HCT116 (cell line): ENCODE data around the gene SLCO2A1. TPM values are rescaled to one million over a fixed set of nuclear protein-coding genes. Genes with fewer than 3 reads are reported as not detected.

Experiments used
- ATAC-seq: fragments of 200-7000 bp; cut with Tn5 transposase; 2 replicates; pipeline ENCODE4 v1.9.1; 2020; ENCODE audit warnings: mild to moderate bottlenecking, moderate library complexity
- BruUV-seq: library from RNA; stranded (reverse); fragments of 400-500 nt; replicated peaks from 2 replicates; lab custom pipeline; 2021; lab: Mats Ljungman, UMichigan
- CTCF ChIA-PET: fragments of 300-600 bp; sonication (Branson Sonifier 250); formaldehyde crosslinking; loops from one replicate; lab custom pipeline; 2021; ENCODE audit warnings: antibody characterized with exemption; lab: Charles Lee
- POLR2A ChIA-PET: fragments of 300-600, 350-600 bp; sonication (Branson Sonifier 250); formaldehyde crosslinking; loops from one replicate; lab custom pipeline; 2021; ENCODE audit warnings: antibody characterized with exemption; lab: Charles Lee
- RAD21 ChIA-PET, 2 experiments: fragments of 300-600 bp; sonication (Branson Sonifier 250); formaldehyde crosslinking; loops; one replicate each; lab custom pipeline; 2023; ENCODE audit warnings: low total read pairs in 2 of 2; ENCODE audit not compliant: uncharacterized antibody in 2 of 2, unreplicated experiment in 2 of 2, low non-redundant PET in 1 of 2; lab: Charles Lee
- DNase-seq: peaks from one replicate; pipeline ENCODE4 v3.0.0-alpha.2; 2010; ENCODE audit warnings: low read depth, low spot score
- H2AFZ ChIP-seq: fragments of 200-600 bp; shearing (Covaris generic), sonication (generic); 2 replicates; pipeline ENCODE4 v1.6.1; 2017; ENCODE audit warnings: low read depth, mixed run types, mixed read lengths, antibody characterized with exemption, low read length; ENCODE audit not compliant: poor library complexity, severe bottlenecking
- H3K27ac ChIP-seq: 2 replicates; pipeline ENCODE4 v1.5.1; 2012; ENCODE audit warnings: low read depth, low read length
- H3K27me3 ChIP-seq: fragments of 200-600 bp; sonication (generic); 2 replicates; pipeline ENCODE4 v1.6.1; 2016; ENCODE audit warnings: mixed run types, low read length, mixed read lengths; ENCODE audit not compliant: insufficient read depth
- H3K36me3 ChIP-seq, 2 experiments: fragments of 200-500 bp in 1 of 2; fragments of 200-600 bp in 1 of 2; sonication (Bioruptor generic) in 1 of 2; sonication (generic) in 1 of 2; 2 replicates each; pipeline versions ENCODE4 v1.5.1 to v1.6.1; 2014 to 2016; ENCODE audit warnings: low read length in 2 of 2, inconsistent platforms in 1 of 2, mixed read lengths in 1 of 2, mixed run types in 1 of 2; ENCODE audit not compliant: insufficient read depth in 2 of 2, control insufficient read depth in 1 of 2
- H3K4me1 ChIP-seq, 2 experiments: fragments of 200-600 bp in 1 of 2; sonication (generic) in 1 of 2; 2 replicates each; pipeline versions ENCODE4 v1.5.1 to v1.6.1; 2012 to 2017; ENCODE audit warnings: low read length in 2 of 2, inconsistent platforms in 1 of 2, mild to moderate bottlenecking in 1 of 2, mixed read lengths in 1 of 2, mixed run types in 1 of 2, moderate library complexity in 1 of 2; ENCODE audit not compliant: insufficient read depth in 2 of 2, control insufficient read depth in 1 of 2
- H3K4me2 ChIP-seq: fragments of 200-600 bp; sonication (generic); 2 replicates; pipeline ENCODE4 v1.6.1; 2017; ENCODE audit warnings: mixed run types, low read length, mixed read lengths
- H3K4me3 ChIP-seq, 2 experiments: fragments of 200-600 bp in 1 of 2; sonication (generic) in 1 of 2; replicated peaks in 1 of 2; 2 replicates each; pipeline ENCODE4 v1.5.1; 2011 to 2016; ENCODE audit warnings: low read length in 2 of 2, control low read depth in 1 of 2, low read depth in 1 of 2, mild to moderate bottlenecking in 1 of 2, mixed read lengths in 1 of 2, mixed run types in 1 of 2
- H3K79me2 ChIP-seq: fragments of 200-600 bp; sonication (generic); 2 replicates; pipeline ENCODE4 v1.6.1; 2017; ENCODE audit warnings: mild to moderate bottlenecking, mixed run types, low read length, moderate library complexity, mixed read lengths; ENCODE audit not compliant: insufficient read depth
- H3K9ac ChIP-seq: fragments of 200-600 bp; sonication (generic); 2 replicates; pipeline ENCODE4 v1.6.1; 2016; ENCODE audit warnings: low read length, mixed read lengths
- H3K9me2 ChIP-seq: fragments of 200-600 bp; sonication (generic), shearing (Covaris generic); 2 replicates; pipeline ENCODE4 v1.6.1; 2017; ENCODE audit warnings: mixed run types, mild to moderate bottlenecking, moderate library complexity; ENCODE audit not compliant: insufficient read depth
- H3K9me3 ChIP-seq, 2 experiments: fragments of 200-500 bp in 1 of 2; fragments of 200-600 bp in 1 of 2; sonication (Bioruptor generic) in 1 of 2; sonication (generic) in 1 of 2; 2 replicates each; pipeline ENCODE4 v1.6.1; 2014 to 2017; ENCODE audit warnings: low read length in 2 of 2, mixed read lengths in 2 of 2, inconsistent platforms in 1 of 2, low read depth in 1 of 2, mild to moderate bottlenecking in 1 of 2, mixed run types in 1 of 2, moderate library complexity in 1 of 2; ENCODE audit not compliant: control insufficient read depth in 1 of 2, insufficient read depth in 1 of 2
- H4K20me1 ChIP-seq: fragments of 200-600 bp; sonication (generic), shearing (Covaris generic); 2 replicates; pipeline ENCODE4 v1.6.1; 2017; ENCODE audit warnings: mixed run types, mild to moderate bottlenecking, moderate library complexity; ENCODE audit not compliant: insufficient read depth
- CEBPB ChIP-seq: IDR thresholded peaks from 2 replicates; pipeline ENCODE4 v1.6.1; 2012; ENCODE audit warnings: low read depth
- EGR1 ChIP-seq: IDR thresholded peaks from 2 replicates; pipeline ENCODE4 v1.6.1; 2012; ENCODE audit warnings: low read depth
- ELF1 ChIP-seq: IDR thresholded peaks from 2 replicates; pipeline ENCODE4 v1.6.1; 2012; ENCODE audit warnings: low read depth, borderline replicate concordance
- EZH2phosphoT487 ChIP-seq: fragments of 200-600 bp; IDR thresholded peaks from 2 replicates; pipeline ENCODE4 v1.6.1; 2018; ENCODE audit warnings: antibody characterized with exemption, borderline replicate concordance
- FOSL1 ChIP-seq: IDR thresholded peaks from 2 replicates; pipeline ENCODE4 v1.6.1; 2012; ENCODE audit warnings: low read depth
- POLR2A ChIP-seq: IDR thresholded peaks from 2 replicates; pipeline ENCODE4 v1.7.0; 2011; ENCODE audit warnings: borderline replicate concordance; ENCODE audit not compliant: insufficient read depth, insufficient read length; ENCODE audit errors: extremely low read depth
- SIN3A ChIP-seq: IDR thresholded peaks from 2 replicates; pipeline ENCODE4 v1.6.1; 2012; ENCODE audit warnings: low read depth
- SP1 ChIP-seq: IDR thresholded peaks from 2 replicates; pipeline ENCODE4 v1.6.1; 2012; ENCODE audit warnings: low read depth
- TCF7L2 ChIP-seq: IDR thresholded peaks from 2 replicates; pipeline ENCODE4 v1.7.0; 2011; ENCODE audit warnings: borderline replicate concordance, inconsistent platforms; ENCODE audit not compliant: insufficient read depth, insufficient read length; ENCODE audit errors: extremely low read depth
- ZNF274 ChIP-seq: fragments of 200-500 bp; sonication (Bioruptor generic); IDR thresholded peaks from 2 replicates; pipeline ENCODE4 v1.6.1; 2014; ENCODE audit warnings: mild to moderate bottlenecking, low read depth, low read length, inconsistent platforms
- intact Hi-C: fragments of 100-400 bp; cut with micrococcal nuclease; formaldehyde crosslinking; loops from 2 replicates; pipeline ENCODE4 v1.10.0; 2022
- total RNA-seq: library from RNA; stranded (reverse); gene quantifications from one replicate; pipeline ENCODE4 v1.2.1, GENCODE V29; 2021; ENCODE audit not compliant: unreplicated experiment
- TF ChIP-seq, protein P1 (sequence below): IDR thresholded peaks from 2 replicates; pipeline ENCODE4 v1.6.1; 2012
- TF ChIP-seq, protein P2 (sequence below): IDR thresholded peaks from 2 replicates; pipeline ENCODE4 v1.6.1; 2011; ENCODE audit warnings: mild to moderate bottlenecking, low read length, moderate library complexity; ENCODE audit not compliant: insufficient replicate concordance; ENCODE audit errors: extremely low read depth

Gene SLCO2A1
- total RNA-seq, 1 experiment from 2014 or later = 0.52 TPM

DNA sequence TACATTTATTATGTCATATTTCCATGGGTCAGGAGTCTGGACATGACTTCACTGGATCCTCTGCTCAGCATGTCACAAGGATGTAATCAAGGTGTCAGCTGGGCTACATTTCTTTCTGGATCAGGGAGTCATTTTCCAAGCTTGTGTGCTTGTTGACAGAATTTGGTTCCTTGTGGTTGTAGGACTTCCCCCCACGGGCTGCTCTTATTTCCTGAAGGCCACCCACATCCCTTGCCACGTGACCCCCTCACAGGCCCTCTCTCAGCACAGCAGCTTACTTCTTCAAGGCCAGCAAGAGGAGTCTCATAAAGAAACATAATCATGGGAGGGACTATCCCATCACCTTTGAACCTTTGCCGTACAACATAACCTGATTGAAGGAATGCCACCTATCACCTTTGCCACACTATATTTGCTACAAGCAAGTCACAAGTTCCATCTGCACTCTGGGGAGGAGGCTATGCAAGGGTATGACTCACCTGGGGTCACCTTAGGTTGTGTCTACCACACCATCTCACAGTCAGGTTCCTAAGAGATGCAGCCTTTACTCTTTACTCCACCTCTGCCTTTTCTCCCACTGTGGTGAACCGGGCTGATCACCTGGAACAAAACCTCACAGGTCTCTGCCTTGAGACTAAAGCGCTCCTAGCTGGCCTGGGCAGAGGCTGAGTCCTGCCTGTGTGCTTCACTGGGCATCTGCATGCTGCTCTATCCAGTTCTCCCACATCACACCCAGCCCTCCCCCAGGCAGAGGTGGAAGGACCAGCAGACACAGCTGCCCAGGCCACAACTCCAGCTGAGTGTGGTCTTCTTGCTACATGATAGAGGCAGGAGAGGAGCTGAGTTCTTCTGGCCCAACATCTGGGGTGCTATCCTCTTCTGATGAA lies 147.5 kb downstream of the SLCO2A1 start:
- H3K36me3 ChIP-seq = no peaks in the 10 kb centered on the region
- BruUV-seq = no TSS peak
- no peaks in the 10 kb centered on the region for H3K9me2 ChIP-seq
- ChIA-PET CTCF (no interaction called here), RAD21 (no interaction called here), POLR2A (no interaction called here)
- H3K27ac ChIP-seq = no peak overlapping the region
- no peak for DNase-seq
- intact Hi-C loops = no loop called here
- no peaks in the 10 kb centered on the region for H4K20me1 ChIP-seq
- H2AFZ ChIP-seq = no peak overlapping the region
- H3K27me3 ChIP-seq = no peaks in the 10 kb centered on the region
- peak; percentile 32; the same call in 1 of the 2 replicates for ATAC-seq
- H3K4me3 ChIP-seq = no peak overlapping the region
- no peaks in the 10 kb centered on the region for H3K79me2 ChIP-seq
- no peak overlapping the region for H3K9ac ChIP-seq
- H3K4me2 ChIP-seq = peak overlapping the region; percentile 25
- no peaks in the 10 kb centered on the region for H3K9me3 ChIP-seq
- H3K4me1 ChIP-seq = peaks cover 0 to 9% of the 10 kb centered on the region in 2 experiments; a peak in 3 of 4 replicates
- TF ChIP-seq SIN3A = no peak
- TF ChIP-seq EZH2phosphoT487 = no peak
- no peak for TF ChIP-seq ZNF274
- no peak for TF ChIP-seq CEBPB
- TF ChIP-seq, protein P1, sequence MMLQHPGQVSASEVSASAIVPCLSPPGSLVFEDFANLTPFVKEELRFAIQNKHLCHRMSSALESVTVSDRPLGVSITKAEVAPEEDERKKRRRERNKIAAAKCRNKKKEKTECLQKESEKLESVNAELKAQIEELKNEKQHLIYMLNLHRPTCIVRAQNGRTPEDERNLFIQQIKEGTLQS = no peak
- TF ChIP-seq ELF1 = no peak
- TF ChIP-seq EGR1 = no peak
- no peak for TF ChIP-seq TCF7L2
- no peak for TF ChIP-seq POLR2A
- no peak for TF ChIP-seq FOSL1
- TF ChIP-seq, protein P2, sequence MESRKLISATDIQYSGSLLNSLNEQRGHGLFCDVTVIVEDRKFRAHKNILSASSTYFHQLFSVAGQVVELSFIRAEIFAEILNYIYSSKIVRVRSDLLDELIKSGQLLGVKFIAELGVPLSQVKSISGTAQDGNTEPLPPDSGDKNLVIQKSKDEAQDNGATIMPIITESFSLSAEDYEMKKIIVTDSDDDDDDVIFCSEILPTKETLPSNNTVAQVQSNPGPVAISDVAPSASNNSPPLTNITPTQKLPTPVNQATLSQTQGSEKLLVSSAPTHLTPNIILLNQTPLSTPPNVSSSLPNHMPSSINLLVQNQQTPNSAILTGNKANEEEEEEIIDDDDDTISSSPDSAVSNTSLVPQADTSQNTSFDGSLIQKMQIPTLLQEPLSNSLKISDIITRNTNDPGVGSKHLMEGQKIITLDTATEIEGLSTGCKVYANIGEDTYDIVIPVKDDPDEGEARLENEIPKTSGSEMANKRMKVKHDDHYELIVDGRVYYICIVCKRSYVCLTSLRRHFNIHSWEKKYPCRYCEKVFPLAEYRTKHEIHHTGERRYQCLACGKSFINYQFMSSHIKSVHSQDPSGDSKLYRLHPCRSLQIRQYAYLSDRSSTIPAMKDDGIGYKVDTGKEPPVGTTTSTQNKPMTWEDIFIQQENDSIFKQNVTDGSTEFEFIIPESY = no peak
- TF ChIP-seq SP1 = no peak
- TF ChIP-seq, all 23 proteins: peak for 0
